ENCODE results near the gene SCLY. TPM values are rescaled to one million over a fixed set of nuclear protein-coding genes. Genes with fewer than 3 reads are reported as not detected.

The SCLY gene
- polyA plus RNA-seq, 3 donors: 9.5 to 10.6 (median 10.3) TPM

DNA sequence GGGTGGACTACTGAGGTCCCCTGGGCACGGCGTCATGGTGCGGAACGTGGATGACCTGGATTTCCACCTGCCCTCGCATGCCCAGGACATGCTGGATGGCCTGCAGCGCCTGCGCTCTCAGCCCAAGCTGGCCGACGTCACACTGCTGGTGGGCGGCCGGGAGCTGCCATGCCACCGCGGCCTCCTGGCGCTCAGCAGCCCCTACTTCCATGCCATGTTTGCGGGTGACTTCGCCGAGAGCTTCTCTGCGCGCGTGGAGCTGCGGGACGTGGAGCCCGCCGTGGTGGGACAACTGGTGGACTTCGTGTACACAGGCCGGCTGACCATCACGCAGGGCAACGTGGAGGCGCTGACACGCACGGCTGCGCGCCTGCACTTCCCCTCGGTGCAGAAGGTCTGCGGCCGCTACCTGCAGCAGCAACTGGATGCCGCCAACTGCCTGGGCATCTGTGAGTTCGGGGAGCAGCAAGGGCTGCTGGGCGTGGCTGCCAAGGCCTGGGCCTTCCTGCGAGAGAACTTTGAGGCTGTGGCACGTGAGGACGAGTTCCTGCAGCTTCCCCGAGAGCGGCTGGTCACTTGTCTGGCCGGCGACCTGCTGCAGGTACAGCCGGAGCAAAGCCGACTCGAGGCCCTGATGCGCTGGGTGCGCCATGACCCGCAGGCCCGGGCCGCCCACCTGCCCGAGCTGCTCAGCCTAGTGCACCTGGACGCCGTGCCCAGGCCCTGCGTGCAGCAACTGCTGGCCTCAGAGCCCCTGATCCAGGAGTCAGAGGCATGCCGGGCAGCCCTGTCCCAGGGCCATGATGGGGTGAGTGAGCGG lies 80.1 kb downstream of the SCLY start:
- WGBS (ENCODE audit: insufficient coverage): 93% methylated on average over 59 of the region's 60 CpGs

DNA sequence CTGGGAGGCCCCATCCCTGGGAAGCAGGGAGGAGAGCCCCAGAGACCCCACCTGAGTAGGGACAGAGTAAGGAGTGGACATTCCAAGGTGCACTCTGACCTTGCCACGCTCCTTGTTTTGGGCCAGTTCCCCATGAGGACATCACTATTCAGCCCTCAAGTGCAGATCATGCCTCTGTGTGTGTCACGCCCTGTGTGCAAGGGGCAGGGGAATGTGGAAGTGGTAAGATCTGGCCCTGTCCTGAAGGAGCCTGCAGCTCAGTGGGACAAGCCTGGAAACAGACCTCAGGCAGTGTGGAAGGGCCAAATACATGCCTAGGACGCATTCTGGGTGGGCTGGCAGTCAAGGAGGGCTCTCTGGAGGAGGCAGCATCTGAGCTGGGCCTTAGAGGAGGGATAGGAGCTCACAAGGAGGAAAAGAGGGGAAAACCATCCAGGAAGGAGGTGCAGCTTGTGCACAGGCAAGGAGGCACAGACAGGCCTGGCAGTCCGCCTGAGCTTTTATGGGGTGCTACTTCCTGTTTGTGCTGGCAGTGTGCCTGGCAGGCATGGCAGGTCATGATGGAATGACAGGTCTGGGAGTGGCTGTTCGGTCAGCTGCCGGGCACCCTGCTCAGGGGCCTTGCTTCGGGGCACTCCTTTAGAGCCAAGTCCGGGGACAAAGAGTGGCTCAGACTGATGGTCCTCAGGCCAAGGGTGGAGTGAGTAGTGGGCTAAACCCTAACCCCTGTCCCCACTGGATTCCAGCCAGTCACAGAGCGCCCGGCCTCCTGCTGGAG lies 80.9 kb downstream of the SCLY start:
- peak overlapping the region in 1 of 2 donors; percentile 86 for H3K4me3 Mint-ChIP-seq
- peaks cover 39 to 50% of the 10 kb centered on the region in 2 donors for H3K4me1 ChIP-seq (ENCODE audit: control insufficient read depth in 1 of 2, insufficient read depth in 2 of 2, low read length in 2 of 2)
- H3K4me1 Mint-ChIP-seq: peaks cover 47% of the 10 kb centered on the region
- no peak overlapping the region for H3K4me3 ChIP-seq (replicated peaks in 1 of 3; ENCODE audit: low read depth in 2 of 3, low read length in 3 of 3)
- intact Hi-C loops (cut with micrococcal nuclease): no loop called here
- peak overlapping the region; percentile 69 to 70 for H3K27ac ChIP-seq (ENCODE audit: low read depth in 1 of 2, low read length in 2 of 2)
- TF ChIP-seq, protein P1, sequence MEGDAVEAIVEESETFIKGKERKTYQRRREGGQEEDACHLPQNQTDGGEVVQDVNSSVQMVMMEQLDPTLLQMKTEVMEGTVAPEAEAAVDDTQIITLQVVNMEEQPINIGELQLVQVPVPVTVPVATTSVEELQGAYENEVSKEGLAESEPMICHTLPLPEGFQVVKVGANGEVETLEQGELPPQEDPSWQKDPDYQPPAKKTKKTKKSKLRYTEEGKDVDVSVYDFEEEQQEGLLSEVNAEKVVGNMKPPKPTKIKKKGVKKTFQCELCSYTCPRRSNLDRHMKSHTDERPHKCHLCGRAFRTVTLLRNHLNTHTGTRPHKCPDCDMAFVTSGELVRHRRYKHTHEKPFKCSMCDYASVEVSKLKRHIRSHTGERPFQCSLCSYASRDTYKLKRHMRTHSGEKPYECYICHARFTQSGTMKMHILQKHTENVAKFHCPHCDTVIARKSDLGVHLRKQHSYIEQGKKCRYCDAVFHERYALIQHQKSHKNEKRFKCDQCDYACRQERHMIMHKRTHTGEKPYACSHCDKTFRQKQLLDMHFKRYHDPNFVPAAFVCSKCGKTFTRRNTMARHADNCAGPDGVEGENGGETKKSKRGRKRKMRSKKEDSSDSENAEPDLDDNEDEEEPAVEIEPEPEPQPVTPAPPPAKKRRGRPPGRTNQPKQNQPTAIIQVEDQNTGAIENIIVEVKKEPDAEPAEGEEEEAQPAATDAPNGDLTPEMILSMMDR (IDR thresholded peaks at IDR 0.05): no peak
- H3K36me3 Mint-ChIP-seq: no peaks in the 10 kb centered on the region
- H3K9me3 ChIP-seq (replicated peaks in 1 of 2; ENCODE audit: control insufficient read depth in 1 of 2, insufficient read depth in 1 of 2, low read length in 2 of 2): no peaks in the 10 kb centered on the region
- H3K9me3 Mint-ChIP-seq: peaks cover 0 to 4% (median 0%) of the 10 kb centered on the region in 7 donors
- H3K9ac ChIP-seq (ENCODE audit: insufficient read depth, low read length, poor library complexity, severe bottlenecking): peak overlapping the region; percentile 17
- H2AFZ ChIP-seq (ENCODE audit: insufficient read depth, low read depth, low read length, poor library complexity, severe bottlenecking): peak overlapping the region; percentile 68
- H3K36me3 ChIP-seq (replicated peaks in 1 of 2; ENCODE audit: control insufficient read depth in 1 of 2, insufficient read depth in 2 of 2, low read length in 2 of 2): no peaks in the 10 kb centered on the region
- DNase-seq: peak; percentile 34 to 68 (median 60)
- H3K79me2 ChIP-seq (ENCODE audit: insufficient read depth, low read length): no peaks in the 10 kb centered on the region
- H3K27ac Mint-ChIP-seq: peak overlapping the region; percentile 86 to 98 (median 95)
- H3K27me3 ChIP-seq (ENCODE audit: control insufficient read depth in 2 of 2, insufficient read depth in 2 of 2, low read length in 2 of 2): no peaks in the 10 kb centered on the region
- no peak overlapping the region for H3K4me2 ChIP-seq (replicated peaks; ENCODE audit: extremely low read depth, low read length, poor library complexity, severe bottlenecking)
- H3K27me3 Mint-ChIP-seq (ENCODE audit: low read depth in 3 of 3): peaks cover 0 to 3% (median 0%) of the 10 kb centered on the region in 3 donors
- H4K20me1 ChIP-seq (ENCODE audit: insufficient read depth, low read length): no peaks in the 10 kb centered on the region
- 29% methylated on average over 6 of the region's 10 CpGs for WGBS (ENCODE audit: insufficient coverage)

More for the DNA sequence above, 80.1 kb downstream of the SCLY start:
- Histone ChIP-seq H3K27me3 (ENCODE audit: control insufficient read depth in 2 of 2, insufficient read depth in 2 of 2, low read length in 2 of 2) (no peaks in the 10 kb centered on the region), H3K36me3 (replicated peaks in 1 of 2; ENCODE audit: control insufficient read depth in 1 of 2, insufficient read depth in 2 of 2, low read length in 2 of 2) (no peaks in the 10 kb centered on the region), H3K4me1 (ENCODE audit: control insufficient read depth in 1 of 2, insufficient read depth in 2 of 2, low read length in 2 of 2) (peaks cover 42 to 55% of the 10 kb centered on the region in 2 donors), H3K9me3 (replicated peaks in 1 of 2; ENCODE audit: control insufficient read depth in 1 of 2, insufficient read depth in 1 of 2, low read length in 2 of 2) (no peaks in the 10 kb centered on the region), H3K79me2 (ENCODE audit: insufficient read depth, low read length) (no peaks in the 10 kb centered on the region), H2AFZ (ENCODE audit: insufficient read depth, low read depth, low read length, poor library complexity, severe bottlenecking) (no peak overlapping the region), H3K27ac (ENCODE audit: low read depth in 1 of 2, low read length in 2 of 2) (peak overlapping the region in 1 of 2 donors; percentile 70), H3K9ac (ENCODE audit: insufficient read depth, low read length, poor library complexity, severe bottlenecking) (no peak overlapping the region), H3K4me3 (replicated peaks in 1 of 3; ENCODE audit: low read depth in 2 of 3, low read length in 3 of 3) (no peak overlapping the region), H3K4me2 (replicated peaks; ENCODE audit: extremely low read depth, low read length, poor library complexity, severe bottlenecking) (no peak overlapping the region), H4K20me1 (ENCODE audit: insufficient read depth, low read length) (no peaks in the 10 kb centered on the region)
- H3K9me3 Mint-ChIP-seq: peaks cover 0 to 4% (median 0%) of the 10 kb centered on the region in 7 donors
- H3K27me3 Mint-ChIP-seq (ENCODE audit: low read depth in 3 of 3): peaks cover 0 to 2% (median 0%) of the 10 kb centered on the region in 3 donors
- TF ChIP-seq, protein P1 (IDR thresholded peaks at IDR 0.05): no peak
- DNase-seq: no peak
- H3K36me3 Mint-ChIP-seq: no peaks in the 10 kb centered on the region
- H3K27ac Mint-ChIP-seq: peak overlapping the region in 4 of 7 donors; percentile 86 to 98 (median 96)
- no peak overlapping the region for H3K4me3 Mint-ChIP-seq
- H3K4me1 Mint-ChIP-seq: peaks cover 55% of the 10 kb centered on the region
- intact Hi-C loops (cut with micrococcal nuclease): no loop called here
